HK-2 (cell line): ENCODE results near the gene SGIP1.

Source experiments
- DNase-seq: peaks from one replicate; pipeline ENCODE4 v3.0.0-alpha.2; 2018; ENCODE audit not compliant: unreplicated experiment

The SGIP1 gene

DNA sequence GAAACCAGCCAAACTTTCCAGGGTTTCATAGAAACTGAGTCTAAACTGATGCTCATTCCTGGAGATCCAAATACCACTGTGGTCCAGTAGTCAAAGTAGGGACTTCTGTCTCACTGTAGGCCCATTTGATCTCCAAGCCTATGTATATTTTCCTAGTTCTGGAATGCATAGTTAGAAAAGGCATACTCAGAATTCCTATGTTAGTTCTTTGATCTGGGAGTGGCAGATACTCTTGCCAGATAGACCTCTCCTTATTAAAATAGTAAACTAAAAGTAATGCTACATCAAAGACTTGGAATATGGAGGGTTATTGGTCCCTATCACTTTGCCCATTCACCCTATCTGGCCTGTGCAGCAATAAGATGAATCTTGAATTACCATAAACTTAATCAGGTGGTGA, 10.4 kb upstream of the SGIP1 start:
- DNase-seq, result no peak

DNA sequence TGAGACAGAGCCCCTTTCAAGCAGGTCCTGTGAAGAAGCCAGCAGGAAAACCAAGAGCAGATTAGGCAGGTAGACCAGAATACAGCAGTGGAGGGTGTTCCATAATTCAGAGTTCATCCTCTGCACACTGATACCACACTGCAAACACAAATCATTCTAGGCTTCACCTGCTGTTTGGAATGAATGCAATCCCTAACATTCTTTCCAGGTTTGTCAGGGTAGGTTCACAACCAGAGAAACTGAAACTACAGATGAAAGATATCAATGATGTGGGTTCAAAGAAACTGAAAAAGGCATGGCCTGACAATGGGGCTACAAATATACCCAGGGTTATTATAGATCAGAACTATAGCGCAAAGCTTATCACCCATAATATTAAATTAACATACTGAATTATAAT, 8.9 kb upstream of the SGIP1 start:
- no peak for DNase-seq

DNA sequence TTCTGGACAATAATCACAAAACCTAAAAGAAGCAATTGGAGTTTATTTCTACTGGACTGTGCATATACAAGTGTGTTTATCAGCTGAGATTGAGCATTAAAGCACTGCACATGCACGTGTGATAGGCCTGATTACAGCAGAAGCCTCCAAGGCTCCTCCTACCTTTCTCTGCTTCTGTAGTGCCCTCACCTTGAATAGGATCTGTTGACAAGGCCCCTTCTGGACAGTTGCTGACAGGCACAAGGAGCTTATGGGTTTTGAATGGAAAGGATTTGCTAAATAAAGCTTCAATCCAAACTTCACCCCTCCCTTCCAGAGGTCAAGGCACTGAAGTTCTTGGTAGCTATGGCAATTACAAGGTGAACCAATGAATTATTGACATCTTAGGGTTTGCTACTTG, 7.9 kb upstream of the SGIP1 start:
- DNase-seq, result no peak

DNA sequence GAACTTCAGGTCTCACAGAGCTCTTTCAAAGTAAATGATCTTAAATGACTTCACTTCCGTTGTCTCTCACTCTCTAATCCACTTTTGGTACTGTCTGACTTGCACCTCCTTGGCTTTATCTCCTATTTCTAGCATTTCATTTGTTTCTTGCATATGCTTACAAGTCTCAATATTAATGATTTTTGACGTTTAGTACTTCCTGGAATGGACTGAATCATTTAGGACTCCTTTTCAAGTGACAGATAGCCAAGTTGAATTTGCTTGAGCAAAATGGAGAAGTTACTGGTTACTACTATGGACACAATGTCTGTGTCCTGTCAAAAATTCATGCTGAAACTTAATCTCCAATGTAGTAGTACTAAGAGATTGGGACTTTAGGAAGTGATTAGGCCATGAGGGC, 7.0 kb upstream of the SGIP1 start:
- no peak for DNase-seq

DNA sequence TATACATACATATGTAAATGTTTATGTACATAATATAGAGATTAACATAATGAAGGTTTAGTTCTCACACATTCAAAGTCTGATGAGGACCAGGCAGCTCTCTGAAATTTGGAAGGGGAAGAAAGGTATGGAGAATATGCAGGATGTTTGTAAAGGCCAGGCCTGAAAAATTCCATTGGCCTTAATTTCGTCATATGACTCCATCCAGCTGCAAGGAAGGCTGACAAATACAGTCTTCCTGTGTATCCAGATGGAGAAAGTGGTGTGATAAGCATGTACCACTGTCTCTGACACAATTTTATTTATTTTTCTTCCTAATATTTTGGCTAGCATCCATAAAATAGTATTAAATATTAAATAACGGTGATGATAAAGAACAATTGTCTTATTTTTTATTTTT, 6.3 kb upstream of the SGIP1 start:
- no peak for DNase-seq

DNA sequence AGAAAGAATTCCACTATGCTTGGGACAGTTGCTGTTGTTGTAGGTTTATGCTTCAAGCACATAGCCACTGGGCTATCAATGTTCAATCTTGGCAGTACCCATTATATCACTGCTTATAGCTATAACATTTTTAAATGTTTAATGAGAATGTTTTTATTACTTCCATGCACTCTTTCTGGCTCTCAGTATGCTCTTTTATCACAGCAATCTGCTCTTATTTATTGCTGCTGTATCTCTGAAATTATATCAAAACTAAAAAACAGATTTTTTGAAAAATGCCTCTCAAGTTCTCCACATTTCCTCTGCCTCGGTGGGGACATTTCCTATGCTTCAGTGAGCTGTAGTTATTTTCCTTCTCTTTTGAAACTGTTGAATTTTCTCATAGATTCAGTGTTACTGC, 5.4 kb upstream of the SGIP1 start:
- DNase-seq, result no peak

DNA sequence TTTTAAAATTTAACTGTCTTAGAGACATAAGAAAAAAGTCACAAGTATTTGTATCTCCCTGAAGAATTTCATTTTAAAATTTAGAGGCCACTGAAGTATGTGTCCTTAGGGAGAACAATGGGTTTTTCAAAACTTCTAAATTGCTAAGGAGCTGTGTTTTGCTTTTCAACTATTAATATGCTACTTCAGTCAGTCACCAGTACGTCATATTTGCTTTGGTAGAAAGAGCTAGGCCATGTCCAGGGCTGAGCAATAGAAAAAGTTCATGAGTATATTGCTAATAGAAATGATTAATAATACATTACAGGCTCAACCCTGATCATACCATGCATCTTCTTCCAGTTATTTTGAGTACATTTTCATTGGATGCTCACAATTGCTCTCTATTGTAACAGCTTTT, 1.7 kb upstream of the SGIP1 start:
- DNase-seq, result no peak

DNA sequence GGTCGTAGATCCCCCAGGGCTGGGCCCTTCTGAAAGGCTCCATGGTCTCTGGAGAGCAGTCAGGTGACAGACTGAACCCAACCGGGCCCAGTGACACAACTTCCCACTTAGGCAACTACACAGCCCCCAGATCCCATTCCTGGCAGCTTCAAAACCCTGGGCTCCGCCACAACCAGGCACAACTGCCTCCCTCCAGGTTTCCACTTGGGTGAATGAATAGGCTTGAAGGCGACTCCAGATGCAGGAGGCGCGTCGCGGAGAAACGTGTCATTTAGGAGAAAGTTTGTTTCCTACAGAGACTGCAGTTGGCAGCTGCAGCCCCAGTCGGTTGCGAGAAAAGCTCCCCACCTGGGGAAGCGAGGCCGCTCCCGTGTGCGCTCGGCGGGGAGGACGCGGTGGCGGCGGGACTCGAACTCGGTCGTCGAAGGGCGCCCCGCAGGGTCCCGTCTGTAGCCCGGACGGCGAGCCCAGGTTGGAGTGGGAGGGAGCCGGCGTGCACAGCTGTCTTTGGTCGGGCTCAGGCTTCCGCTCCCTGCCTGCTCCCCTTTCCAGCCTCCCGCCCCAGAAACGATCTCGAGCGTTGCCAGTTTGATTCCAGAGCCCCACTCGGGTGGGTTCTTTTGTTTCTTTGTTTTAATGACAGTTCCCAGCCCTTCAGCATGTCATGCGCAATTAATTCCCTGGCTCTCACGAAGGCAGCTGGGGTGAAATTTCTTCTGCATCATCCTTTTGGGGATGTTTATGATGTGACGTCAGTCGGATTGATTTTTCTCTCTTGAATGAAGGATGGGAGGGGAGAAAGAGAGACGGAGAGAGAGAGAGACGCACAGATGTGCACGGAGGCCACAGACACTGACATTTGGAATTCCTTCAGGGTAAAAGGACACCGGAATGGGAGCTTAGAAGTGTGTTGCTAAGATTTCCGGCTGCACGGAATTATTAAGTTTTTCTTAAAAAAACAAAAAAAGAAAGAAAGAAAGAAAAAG, 862 bp upstream of the SGIP1 start:
- DNase-seq, result no peak

DNA sequence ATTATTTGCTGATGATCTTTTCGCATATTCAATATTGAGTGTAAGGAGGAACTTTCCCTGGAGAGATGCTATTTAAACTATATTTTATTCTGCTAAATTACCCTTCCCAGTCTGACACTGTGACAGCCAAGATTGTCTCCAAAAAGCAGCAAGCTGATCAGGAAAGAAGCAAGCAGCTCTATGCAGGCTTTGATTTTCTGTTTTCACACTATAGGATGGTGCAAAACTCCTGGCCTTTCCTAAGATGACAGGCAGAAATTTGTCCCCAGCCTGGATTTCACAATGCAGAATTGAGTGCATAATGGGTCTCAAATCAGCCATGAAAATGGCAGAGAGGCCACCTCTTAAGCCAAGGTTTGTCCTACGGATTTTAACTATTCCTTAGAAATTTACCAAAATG, 1.1 kb downstream of the SGIP1 start:
- DNase-seq, result no peak

DNA sequence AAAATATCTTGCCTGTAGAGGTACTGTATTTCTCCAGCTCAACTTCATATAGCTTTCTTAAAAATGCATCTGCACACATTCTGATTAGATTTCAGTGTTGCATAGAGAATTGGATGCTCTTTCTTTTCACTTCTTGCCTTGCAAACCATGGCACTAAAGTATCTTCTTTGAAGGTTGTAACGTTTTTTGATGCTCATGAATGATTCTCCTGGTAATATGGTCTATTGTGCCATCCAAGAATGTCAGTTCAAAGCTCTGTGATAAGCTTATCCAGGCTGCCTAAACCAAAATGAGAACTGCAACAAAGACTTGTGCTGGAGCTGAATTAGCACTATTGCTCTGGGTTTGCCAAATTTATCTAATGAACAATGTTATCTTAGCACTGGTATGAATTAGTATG, 1.9 kb downstream of the SGIP1 start:
- DNase-seq, result no peak

DNA sequence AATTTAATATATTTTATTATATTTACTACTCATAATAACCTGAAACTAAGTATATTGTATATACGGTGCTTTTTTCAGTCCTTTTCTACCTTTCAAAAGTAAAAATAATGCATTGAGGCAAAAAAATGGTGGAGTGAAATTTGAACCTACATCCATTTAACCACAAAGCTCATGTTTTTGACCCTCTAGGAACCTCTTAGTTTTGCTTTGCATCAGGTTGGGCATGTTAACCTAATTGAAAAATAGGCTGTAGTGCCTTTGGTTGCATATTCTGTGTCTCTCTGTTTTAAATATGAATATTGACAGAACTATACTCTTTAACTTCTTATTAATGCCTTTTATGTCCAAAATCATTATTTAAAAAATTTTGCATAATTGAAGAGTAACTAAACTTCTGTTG, 3.8 kb downstream of the SGIP1 start:
- DNase-seq, result no peak

DNA sequence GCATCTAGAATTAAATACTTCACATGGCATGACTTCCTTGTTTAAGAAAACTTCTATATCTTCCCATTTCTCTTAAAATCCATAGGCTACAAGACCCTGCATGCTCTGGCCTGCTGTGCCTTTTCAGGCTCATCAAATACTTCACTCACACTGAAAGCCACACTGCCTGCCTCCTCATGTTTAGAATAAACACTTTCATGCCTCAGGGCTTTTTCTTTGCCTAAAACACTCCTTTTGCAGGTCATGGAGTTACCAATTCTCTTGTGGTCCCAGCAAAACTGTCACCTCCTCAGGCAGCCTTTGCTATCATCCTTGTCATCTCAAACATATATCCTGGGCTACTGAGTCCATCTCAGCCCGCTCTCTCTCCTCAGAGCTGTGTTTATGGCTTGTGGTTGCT, 5.5 kb downstream of the SGIP1 start:
- DNase-seq, result no peak

DNA sequence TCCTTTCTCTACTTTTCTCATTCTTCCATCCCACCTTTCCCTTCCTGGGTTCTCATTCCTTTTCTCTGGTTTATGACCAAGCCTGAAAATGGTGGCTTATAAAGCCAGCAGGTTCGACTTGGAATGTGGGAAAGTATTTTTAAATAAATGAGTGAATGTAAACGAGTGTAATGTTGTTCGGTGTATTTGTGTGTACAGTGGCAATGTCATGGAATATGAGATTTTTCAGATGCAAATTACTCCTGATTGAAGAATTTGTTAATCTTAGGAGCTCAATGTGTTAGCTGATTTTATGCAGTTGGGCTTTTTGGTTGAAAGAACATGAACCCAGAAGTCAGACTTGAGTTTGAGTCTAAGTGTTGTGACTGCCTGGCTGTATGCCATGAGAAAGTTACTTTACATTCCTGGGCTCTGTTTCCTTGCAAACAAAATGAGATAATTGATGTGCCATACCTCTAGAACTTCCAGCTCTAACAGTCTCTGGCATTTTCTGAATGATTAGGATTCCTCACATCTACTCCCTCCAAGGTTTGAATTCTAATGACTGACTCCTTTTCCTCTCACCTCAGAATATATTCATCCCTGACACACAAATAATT, 6.6 kb downstream of the SGIP1 start:
- no peak for DNase-seq

DNA sequence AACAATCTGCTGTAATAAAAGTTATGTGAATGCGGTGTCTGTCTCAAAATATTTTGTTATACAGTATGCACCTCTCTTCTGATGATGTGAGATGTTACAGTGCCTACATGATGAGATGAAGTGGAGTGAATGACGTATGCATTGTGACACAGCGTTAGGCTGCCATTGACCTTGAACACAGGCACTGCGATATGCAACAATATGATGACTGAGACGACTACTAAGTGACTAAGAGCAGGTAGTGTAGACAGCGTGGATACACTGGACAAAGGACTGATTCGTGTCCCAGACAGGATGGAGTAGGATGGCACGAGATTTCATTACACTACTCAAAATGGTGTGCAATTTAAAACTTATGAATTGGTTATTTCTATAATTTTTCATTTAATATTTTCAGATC, 8.4 kb downstream of the SGIP1 start:
- no peak for DNase-seq

DNA sequence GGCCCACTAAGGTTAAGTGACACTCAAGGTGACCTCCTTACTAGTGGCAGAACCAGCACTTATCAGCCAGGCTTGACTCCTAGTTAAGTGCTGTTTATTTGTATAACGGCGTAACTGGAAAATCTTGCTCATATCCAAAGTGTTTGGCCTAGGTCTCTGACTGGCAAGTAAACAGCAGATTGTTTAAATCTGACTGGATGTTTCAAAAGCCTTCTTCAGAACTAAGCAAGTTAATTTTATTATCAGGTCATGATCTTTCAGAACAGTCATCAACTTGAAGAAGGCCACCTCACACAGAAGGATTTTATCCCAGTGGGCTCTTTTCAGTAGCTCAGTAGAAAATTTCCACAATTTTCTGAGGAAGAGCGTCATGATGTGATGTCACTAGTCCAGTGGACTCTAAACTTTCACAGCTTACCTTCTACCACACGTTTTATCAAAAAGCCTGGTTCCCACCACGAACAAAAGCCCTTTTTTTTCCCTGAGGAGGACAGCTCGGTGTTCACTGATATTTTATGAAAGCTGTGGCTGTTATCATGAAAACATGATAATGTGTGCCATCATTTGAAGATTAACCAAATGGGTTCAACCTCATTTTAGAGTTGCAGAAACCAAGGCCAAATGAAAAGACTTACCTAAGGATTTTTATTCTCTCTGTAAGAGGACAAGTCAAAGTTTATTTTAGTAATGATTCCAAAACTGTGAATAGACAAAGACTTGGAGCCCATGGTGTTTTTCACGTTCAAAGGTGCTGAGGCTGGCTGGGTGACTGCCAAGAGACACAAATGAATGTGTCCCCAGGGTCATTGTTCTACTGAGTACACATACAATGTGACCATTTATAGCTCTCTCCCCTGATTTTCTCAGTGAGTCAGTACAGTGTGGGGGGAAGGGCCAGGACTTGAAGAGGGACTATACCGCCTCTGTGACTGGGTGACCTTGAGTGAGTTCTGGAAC, 9.1 kb downstream of the SGIP1 start:
- no peak for DNase-seq

DNA sequence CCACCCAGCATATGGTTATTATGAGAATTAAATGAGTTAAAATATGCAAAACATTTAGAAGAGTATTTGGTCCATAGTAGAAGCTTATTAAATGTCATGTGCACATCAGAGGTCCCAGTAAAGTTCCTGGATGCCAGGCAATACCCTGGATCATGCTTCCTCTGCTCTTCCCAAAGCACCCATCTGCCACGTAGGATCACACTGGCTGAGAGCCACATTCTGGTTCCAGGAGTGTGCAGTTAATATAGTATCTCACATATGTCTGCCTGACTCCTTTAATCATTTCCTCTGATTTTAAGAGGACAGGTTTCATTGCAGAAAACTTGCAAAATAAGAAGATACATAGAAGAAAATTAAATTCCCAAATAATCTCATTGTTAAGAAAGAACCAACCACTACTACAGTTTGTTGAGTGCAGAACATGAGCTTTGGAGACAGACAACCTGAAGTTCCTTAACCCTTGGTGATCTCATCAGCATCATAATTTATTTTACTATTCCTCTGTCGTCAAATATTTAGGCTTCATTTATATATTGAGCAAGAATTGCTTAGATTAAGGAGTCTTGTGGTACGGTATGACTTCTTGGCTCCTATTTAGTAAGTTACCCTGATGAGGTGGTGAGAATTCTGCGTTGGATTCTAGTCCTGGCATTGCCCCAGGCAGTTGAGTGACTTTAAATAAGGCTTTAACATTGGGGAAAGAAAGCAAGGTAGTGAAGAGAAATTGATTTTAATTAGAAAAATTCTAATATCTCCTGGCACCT, 12.3 kb downstream of the SGIP1 start:
- no peak for DNase-seq

DNA sequence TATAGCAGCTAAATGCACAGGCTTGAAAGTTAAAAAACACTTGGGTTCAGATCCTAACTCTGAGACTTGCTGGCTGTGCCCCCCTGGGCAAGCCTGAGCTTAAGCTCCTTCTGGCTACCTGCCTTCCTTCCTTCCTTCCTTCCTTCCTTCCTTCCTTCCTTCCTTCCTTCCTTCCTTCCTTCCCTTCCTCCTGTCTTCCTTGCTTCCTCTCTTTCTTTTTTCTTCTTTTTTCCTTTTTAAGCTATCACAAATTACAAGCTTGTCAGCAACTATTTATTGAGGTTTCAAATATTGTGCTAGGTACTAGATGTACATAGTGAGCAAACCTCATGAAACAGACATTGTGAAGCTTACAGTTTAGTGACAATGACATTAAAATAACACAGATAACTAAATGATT, 15.1 kb downstream of the SGIP1 start:
- DNase-seq, result no peak

DNA sequence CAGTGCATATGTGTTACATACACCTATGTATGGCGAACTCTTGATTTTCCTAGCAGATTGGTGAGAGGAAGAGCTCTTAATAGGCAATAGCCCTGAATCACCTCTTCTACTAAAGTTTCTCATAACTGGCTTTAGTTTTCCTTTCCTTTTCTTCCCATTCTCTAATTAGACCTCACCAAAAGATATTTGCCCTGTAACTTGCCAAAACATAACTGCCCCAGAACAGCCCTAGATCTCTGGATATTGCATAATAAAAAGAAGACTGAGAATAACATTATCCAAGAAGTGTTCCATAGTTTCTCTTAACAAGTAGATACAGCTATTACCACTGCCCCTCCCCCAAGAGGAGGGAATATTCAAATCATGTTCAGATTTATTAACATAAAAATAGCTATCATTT, 16.3 kb downstream of the SGIP1 start:
- no peak for DNase-seq

DNA sequence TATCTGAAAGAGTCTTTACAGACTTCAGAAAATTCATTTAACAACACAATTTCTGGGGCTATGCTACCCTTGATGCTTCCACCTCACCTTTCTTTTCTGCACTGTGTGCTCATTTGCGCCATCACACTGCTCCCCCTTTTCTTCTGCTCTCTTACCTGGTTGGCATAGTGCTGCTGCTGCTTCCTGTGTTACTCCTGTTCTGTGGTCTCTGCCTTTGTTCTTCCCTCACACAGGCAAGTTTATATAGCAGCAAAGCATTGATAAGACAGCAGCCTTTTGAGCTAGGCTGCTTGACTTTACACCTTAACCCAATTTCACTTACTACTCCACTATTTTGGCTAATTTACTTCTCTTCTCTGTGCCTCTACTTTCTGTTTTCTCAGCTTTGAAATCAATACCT, 18.3 kb downstream of the SGIP1 start:
- no peak for DNase-seq

DNA sequence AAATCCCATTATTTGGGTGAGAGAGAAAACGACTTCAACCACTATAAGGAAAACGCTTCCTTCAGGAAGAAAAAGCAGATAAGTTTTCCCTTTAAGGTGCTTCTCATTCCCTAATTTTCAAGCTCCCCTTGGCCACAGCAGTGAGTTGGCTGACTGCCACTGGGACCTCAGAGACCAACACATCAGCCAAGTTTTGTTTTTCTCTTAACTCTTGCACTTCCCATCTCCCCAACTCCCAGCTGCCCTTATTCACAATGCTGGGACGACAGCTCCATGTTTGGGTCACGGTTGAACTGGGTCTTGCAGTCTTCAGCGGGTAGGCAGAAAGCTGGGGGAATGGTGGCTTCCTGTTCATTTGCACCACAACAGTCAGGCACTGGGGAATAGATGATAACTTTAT, 18.9 kb downstream of the SGIP1 start:
- DNase-seq, result no peak

DNA sequence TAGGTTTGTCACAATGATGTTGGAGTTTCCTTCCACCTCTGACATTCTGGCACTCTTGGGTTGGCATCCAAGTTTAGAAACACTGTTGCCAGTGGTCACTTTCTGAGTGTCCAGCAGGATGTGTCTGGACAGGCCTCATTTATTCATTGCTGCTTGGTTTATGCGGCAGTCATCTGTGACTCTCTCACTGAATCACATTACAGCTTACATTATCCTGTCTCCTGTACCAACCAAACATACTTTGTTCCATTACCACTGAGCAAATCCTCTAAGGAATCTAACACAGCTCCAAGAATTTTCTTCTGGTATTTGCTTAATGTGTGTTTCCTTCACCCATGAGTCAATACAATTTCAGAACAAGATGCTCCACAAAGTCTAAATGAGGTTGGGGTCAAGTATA, 19.9 kb downstream of the SGIP1 start:
- no peak for DNase-seq

DNA sequence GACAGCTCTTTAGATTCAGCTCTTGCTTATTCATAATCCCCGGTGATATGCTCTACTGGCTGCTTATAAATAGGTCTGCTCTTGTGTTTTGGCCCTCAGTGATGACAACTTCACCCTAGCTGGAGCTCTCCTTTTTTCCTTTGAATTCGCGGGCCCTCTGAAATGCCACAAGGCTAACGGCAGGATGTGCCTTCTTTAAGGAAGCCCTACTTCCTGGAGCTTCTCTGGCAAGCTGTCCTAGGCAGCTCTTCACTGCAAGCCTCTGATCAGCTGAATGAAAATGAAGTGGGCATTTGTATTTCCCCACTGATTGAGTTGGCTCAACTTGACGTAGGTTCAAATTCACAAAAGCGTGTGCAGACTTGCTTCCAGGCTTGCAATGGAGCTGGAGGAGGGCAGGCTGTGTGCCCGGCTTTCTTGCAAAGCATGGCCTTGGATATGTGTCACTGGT, 22.2 kb downstream of the SGIP1 start:
- no peak for DNase-seq
